Neural cell (in vitro differentiated cells): ENCODE results near the gene TAL2. TPM values are rescaled to one million over a fixed set of nuclear protein-coding genes. Genes with fewer than 3 reads are reported as not detected.

Experiments
- H2AFZ ChIP-seq: fragments of 200-600, 300-800 bp; sonication (generic), shearing (Covaris generic); 2 replicates; pipeline ENCODE4 v1.6.0; 2014; ENCODE audit warnings: low read depth, mild to moderate bottlenecking, antibody characterized with exemption, low read length, moderate library complexity
- H3F3A ChIP-seq: fragments of 200-600 bp; shearing (Covaris generic); 2 replicates; pipeline ENCODE4 v1.6.1; 2016; ENCODE audit warnings: mild to moderate bottlenecking, moderate library complexity, mixed read lengths, antibody characterized with exemption, low read length; ENCODE audit not compliant: insufficient read depth, poor library complexity, severe bottlenecking
- H3K27ac ChIP-seq: fragments of 200-600, 300-800 bp; sonication (generic), shearing (Covaris generic); 2 replicates; pipeline ENCODE4 v1.5.1; 2014; ENCODE audit warnings: mild to moderate bottlenecking, low read length, moderate library complexity
- H3K27me3 ChIP-seq: fragments of 300-800, 200-600 bp; sonication (generic), shearing (Covaris generic); 2 replicates; pipeline ENCODE4 v1.6.0; 2014; ENCODE audit warnings: mild to moderate bottlenecking, low read depth, low read length, moderate library complexity; ENCODE audit not compliant: insufficient read depth
- H3K36me3 ChIP-seq: fragments of 300-800, 200-600 bp; sonication (generic), shearing (Covaris generic); 2 replicates; pipeline ENCODE4 v1.5.1; 2014; ENCODE audit warnings: mild to moderate bottlenecking, antibody characterized with exemption, low read length, moderate library complexity; ENCODE audit not compliant: insufficient read depth
- H3K4me2 ChIP-seq: fragments of 300-800, 200-600 bp; sonication (generic), shearing (Covaris generic); 2 replicates; pipeline ENCODE4 v1.6.0; 2014; ENCODE audit warnings: mild to moderate bottlenecking, low read length
- H3K4me3 ChIP-seq: fragments of 300-800, 200-600 bp; sonication (generic), shearing (Covaris generic); 2 replicates; pipeline ENCODE4 v1.5.1; 2014; ENCODE audit warnings: mild to moderate bottlenecking, low read length, moderate library complexity
- H3K79me2 ChIP-seq: fragments of 200-600 bp; shearing (Covaris generic); replicated peaks from 2 replicates; pipeline ENCODE4 v1.6.0; 2014; ENCODE audit warnings: mild to moderate bottlenecking, low read length, moderate library complexity; ENCODE audit not compliant: insufficient read depth
- H3K9ac ChIP-seq: fragments of 300-800, 200-600 bp; sonication (generic), shearing (Covaris generic); 2 replicates; pipeline ENCODE4 v1.6.1; 2016; ENCODE audit warnings: mild to moderate bottlenecking, low read length, mixed read lengths
- H3K9me2 ChIP-seq: fragments of 200-600 bp; shearing (Covaris generic); 2 replicates; pipeline ENCODE4 v1.6.1; 2016; ENCODE audit warnings: mild to moderate bottlenecking, low read length, mixed read lengths; ENCODE audit not compliant: insufficient read depth
- H3K9me3 ChIP-seq: fragments of 200-600, 300-800 bp; sonication (generic), shearing (Covaris generic); 2 replicates; pipeline ENCODE4 v1.6.1; 2016; ENCODE audit warnings: mild to moderate bottlenecking, mixed run types, low read length, moderate library complexity, mixed read lengths
- H4K20me1 ChIP-seq: fragments of 200-600 bp; shearing (Covaris generic); 2 replicates; pipeline ENCODE4 v1.6.1; 2016; ENCODE audit warnings: mild to moderate bottlenecking, mixed run types; ENCODE audit not compliant: insufficient read depth
- EP300 ChIP-seq: fragments of 450-650 bp; conservative IDR thresholded peaks from 2 replicates; pipeline ENCODE4 v1.6.1; 2014; ENCODE audit warnings: antibody characterized with exemption, mild to moderate bottlenecking, moderate library complexity; ENCODE audit not compliant: poor library complexity, severe bottlenecking
- EZH2 ChIP-seq: fragments of 200-600, 300-800 bp; shearing (Covaris generic), sonication (generic); IDR thresholded peaks from 2 replicates; pipeline ENCODE4 v1.6.1; 2014; ENCODE audit warnings: antibody characterized with exemption, low read length, borderline replicate concordance, mild to moderate bottlenecking; ENCODE audit not compliant: insufficient read depth, poor library complexity, severe bottlenecking
- MXI1 ChIP-seq: fragments of 450-650 bp; conservative IDR thresholded peaks from 2 replicates; pipeline ENCODE4 v1.6.1; 2014; ENCODE audit warnings: antibody characterized with exemption, mild to moderate bottlenecking; ENCODE audit not compliant: poor library complexity, severe bottlenecking
- POLR2AphosphoS5 ChIP-seq: IDR thresholded peaks from 2 replicates; pipeline ENCODE4 v1.6.1; 2012
- RAD21 ChIP-seq: fragments of 450-650 bp; conservative IDR thresholded peaks from 2 replicates; pipeline ENCODE4 v1.6.1; 2014; ENCODE audit warnings: antibody characterized with exemption, mild to moderate bottlenecking, moderate library complexity
- SMC3 ChIP-seq: fragments of 450-650 bp; conservative IDR thresholded peaks from 2 replicates; pipeline ENCODE4 v1.6.1; 2014; ENCODE audit warnings: antibody characterized with exemption, mild to moderate bottlenecking, moderate library complexity; ENCODE audit not compliant: poor library complexity
- TAF1 ChIP-seq: IDR thresholded peaks from 2 replicates; pipeline ENCODE4 v1.6.1; 2012; ENCODE audit warnings: low read depth
- polyA plus RNA-seq: library from polyadenylated mRNA; depleted of rRNA; stranded (reverse); fragments of >200 nt; gene quantifications from 2 replicates; pipeline ENCODE4 v1.2.3, GENCODE V29; 2014
- TF ChIP-seq, protein P1 (sequence below): fragments of 450-650 bp; IDR thresholded peaks from 2 replicates; pipeline ENCODE4 v1.5.1; 2014; ENCODE audit warnings: antibody characterized with exemption, mild to moderate bottlenecking, moderate library complexity; ENCODE audit not compliant: poor library complexity, severe bottlenecking
- TF ChIP-seq, protein P2 (sequence below): IDR thresholded peaks from 2 replicates; pipeline ENCODE4 v1.6.1; 2012; ENCODE audit warnings: borderline replicate concordance

Gene TAL2
- polyA plus RNA-seq, 1 donor from 2014 or later, result 0.88 TPM

GRCh38 chr9:105670315-105670714 lies 8.1 kb downstream of the TAL2 start:
- Histone ChIP-seq H4K20me1 (no peaks in the 10 kb centered on the region), H3F3A (no peaks in the 10 kb centered on the region), H2AFZ (no peak overlapping the region), H3K9ac (no peak overlapping the region), H3K27ac (no peak overlapping the region), H3K79me2 (no peaks in the 10 kb centered on the region), H3K9me3 (no peaks in the 10 kb centered on the region), H3K9me2 (no peaks in the 10 kb centered on the region), H3K27me3 (peaks cover 39% of the 10 kb centered on the region), H3K36me3 (no peaks in the 10 kb centered on the region), H3K4me3 (no peak overlapping the region), H3K4me2 (no peak overlapping the region)
- TF ChIP-seq, protein P1, sequence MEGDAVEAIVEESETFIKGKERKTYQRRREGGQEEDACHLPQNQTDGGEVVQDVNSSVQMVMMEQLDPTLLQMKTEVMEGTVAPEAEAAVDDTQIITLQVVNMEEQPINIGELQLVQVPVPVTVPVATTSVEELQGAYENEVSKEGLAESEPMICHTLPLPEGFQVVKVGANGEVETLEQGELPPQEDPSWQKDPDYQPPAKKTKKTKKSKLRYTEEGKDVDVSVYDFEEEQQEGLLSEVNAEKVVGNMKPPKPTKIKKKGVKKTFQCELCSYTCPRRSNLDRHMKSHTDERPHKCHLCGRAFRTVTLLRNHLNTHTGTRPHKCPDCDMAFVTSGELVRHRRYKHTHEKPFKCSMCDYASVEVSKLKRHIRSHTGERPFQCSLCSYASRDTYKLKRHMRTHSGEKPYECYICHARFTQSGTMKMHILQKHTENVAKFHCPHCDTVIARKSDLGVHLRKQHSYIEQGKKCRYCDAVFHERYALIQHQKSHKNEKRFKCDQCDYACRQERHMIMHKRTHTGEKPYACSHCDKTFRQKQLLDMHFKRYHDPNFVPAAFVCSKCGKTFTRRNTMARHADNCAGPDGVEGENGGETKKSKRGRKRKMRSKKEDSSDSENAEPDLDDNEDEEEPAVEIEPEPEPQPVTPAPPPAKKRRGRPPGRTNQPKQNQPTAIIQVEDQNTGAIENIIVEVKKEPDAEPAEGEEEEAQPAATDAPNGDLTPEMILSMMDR, result no peak
- TF ChIP-seq POLR2AphosphoS5 (no peak), SMC3 (no peak), RAD21 (no peak)

DNA sequence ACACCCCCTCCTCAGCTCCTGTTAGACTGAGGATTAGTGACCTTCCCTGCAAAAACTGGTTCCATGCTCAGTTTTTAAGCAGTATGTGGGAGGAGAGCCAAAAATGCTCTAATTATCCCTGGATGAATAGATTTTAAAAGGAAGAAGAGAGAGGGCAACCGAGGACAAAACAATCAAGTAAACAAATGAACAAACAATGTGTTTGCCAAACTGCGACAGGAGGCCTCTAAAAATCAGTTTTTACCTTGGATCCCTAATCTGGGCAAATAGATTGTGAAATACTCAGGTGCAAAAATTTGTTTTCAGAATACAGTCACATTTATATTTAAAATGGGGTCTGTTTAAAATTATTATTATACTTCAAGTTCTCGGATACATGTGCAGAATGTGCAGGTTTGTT lies 8.5 kb downstream of the TAL2 start:
- Histone ChIP-seq H2AFZ (no peak overlapping the region), H3K79me2 (no peaks in the 10 kb centered on the region), H3K4me3 (no peak overlapping the region), H3K36me3 (no peaks in the 10 kb centered on the region), H4K20me1 (no peaks in the 10 kb centered on the region), H3K27me3 (peaks cover 43% of the 10 kb centered on the region), H3K9me3 (no peaks in the 10 kb centered on the region), H3F3A (no peaks in the 10 kb centered on the region), H3K4me2 (no peak overlapping the region), H3K9ac (no peak overlapping the region), H3K27ac (no peak overlapping the region), H3K9me2 (no peaks in the 10 kb centered on the region)
- TF ChIP-seq POLR2AphosphoS5 (no peak), EZH2 (no peak), EP300 (no peak), TAF1 (no peak), RAD21 (no peak), MXI1 (no peak), SMC3 (no peak)
- TF ChIP-seq, protein P2, sequence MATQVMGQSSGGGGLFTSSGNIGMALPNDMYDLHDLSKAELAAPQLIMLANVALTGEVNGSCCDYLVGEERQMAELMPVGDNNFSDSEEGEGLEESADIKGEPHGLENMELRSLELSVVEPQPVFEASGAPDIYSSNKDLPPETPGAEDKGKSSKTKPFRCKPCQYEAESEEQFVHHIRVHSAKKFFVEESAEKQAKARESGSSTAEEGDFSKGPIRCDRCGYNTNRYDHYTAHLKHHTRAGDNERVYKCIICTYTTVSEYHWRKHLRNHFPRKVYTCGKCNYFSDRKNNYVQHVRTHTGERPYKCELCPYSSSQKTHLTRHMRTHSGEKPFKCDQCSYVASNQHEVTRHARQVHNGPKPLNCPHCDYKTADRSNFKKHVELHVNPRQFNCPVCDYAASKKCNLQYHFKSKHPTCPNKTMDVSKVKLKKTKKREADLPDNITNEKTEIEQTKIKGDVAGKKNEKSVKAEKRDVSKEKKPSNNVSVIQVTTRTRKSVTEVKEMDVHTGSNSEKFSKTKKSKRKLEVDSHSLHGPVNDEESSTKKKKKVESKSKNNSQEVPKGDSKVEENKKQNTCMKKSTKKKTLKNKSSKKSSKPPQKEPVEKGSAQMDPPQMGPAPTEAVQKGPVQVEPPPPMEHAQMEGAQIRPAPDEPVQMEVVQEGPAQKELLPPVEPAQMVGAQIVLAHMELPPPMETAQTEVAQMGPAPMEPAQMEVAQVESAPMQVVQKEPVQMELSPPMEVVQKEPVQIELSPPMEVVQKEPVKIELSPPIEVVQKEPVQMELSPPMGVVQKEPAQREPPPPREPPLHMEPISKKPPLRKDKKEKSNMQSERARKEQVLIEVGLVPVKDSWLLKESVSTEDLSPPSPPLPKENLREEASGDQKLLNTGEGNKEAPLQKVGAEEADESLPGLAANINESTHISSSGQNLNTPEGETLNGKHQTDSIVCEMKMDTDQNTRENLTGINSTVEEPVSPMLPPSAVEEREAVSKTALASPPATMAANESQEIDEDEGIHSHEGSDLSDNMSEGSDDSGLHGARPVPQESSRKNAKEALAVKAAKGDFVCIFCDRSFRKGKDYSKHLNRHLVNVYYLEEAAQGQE, result no peak
- TF ChIP-seq, protein P1, result no peak
